ENCODE results near the gene FOXJ1.

The FOXJ1 gene

GRCh38 chr17:76122431-76123190 lies 18.4 kb downstream of the FOXJ1 start:
- DNase-seq = no peak

- no peak for DNase-seq
Measured at GRCh38 chr17:76121932-76122430, 19.1 kb downstream of the FOXJ1 start.

GRCh38 chr17:76120658-76121008 lies 20.4 kb downstream of the FOXJ1 start:
- DNase-seq = no peak

GRCh38 chr17:76119409-76120371 lies 21.4 kb downstream of the FOXJ1 start:
- no peak for DNase-seq

- no peak for DNase-seq
Measured at GRCh38 chr17:76115138-76115754, 25.8 kb downstream of the FOXJ1 start.

- DNase-seq = no peak
Measured at GRCh38 chr17:76111956-76112355, 29.1 kb downstream of the FOXJ1 start.

GRCh38 chr17:76107509-76107908 lies 33.5 kb downstream of the FOXJ1 start:
- DNase-seq = no peak

- DNase-seq = peak; percentile 53
Measured at GRCh38 chr17:76106703-76107102, 34.3 kb downstream of the FOXJ1 start.

GRCh38 chr17:76104896-76105231 lies 36.2 kb downstream of the FOXJ1 start:
- DNase-seq = no peak

- no peak for DNase-seq
Measured at GRCh38 chr17:76104140-76104895, 36.7 kb downstream of the FOXJ1 start.

GRCh38 chr17:76103274-76104139 lies 37.5 kb downstream of the FOXJ1 start, which contains the start of gene EXOC7:
EXOC7 (minus strand) TSS chr17:76103787; CDS start chr17:76103692, 95 bp downstream.
- peak; percentile 88 for DNase-seq

GRCh38 chr17:76102944-76103273 lies 38.1 kb downstream of the FOXJ1 start:
- DNase-seq = no peak

- no peak for DNase-seq
Measured at GRCh38 chr17:76097716-76098295, 43.2 kb downstream of the FOXJ1 start.

- DNase-seq = no peak
Measured at GRCh38 chr17:76095943-76096342, 45.1 kb downstream of the FOXJ1 start.

- DNase-seq = no peak
Measured at GRCh38 chr17:76094046-76094445, 47.0 kb downstream of the FOXJ1 start.

- no peak for DNase-seq
Measured at GRCh38 chr17:76092526-76093413, 48.3 kb downstream of the FOXJ1 start.

GRCh38 chr17:76091526-76092286 lies 49.3 kb downstream of the FOXJ1 start:
- DNase-seq = no peak

GRCh38 chr17:76090517-76091129 lies 50.4 kb downstream of the FOXJ1 start:
- no peak for DNase-seq
